Measurements from ENCODE around the gene MCFD2.

Gene MCFD2

GRCh38 chr2:46872902-46873603, 42.6 kb downstream of the MCFD2 start:
- no peak overlapping the region for H3K4me3 ChIP-seq (ENCODE audit: low read depth, low read length)
- no peak for TF ChIP-seq CTCF (IDR thresholded peaks at IDR 0.05; ENCODE audit: borderline replicate concordance, insufficient read depth, low read depth, low read length)

GRCh38 chr2:46871976-46872381, 43.6 kb downstream of the MCFD2 start:
- H3K4me3 ChIP-seq (ENCODE audit: low read depth, low read length) = no peak overlapping the region
- TF ChIP-seq CTCF (IDR thresholded peaks at IDR 0.05; ENCODE audit: borderline replicate concordance, insufficient read depth, low read depth, low read length) = no peak

- no peak overlapping the region for H3K4me3 ChIP-seq (ENCODE audit: low read depth, low read length)
- no peak for TF ChIP-seq CTCF (IDR thresholded peaks at IDR 0.05; ENCODE audit: borderline replicate concordance, insufficient read depth, low read depth, low read length)
Measured at GRCh38 chr2:46870051-46870839, 45.4 kb downstream of the MCFD2 start.

DNA sequence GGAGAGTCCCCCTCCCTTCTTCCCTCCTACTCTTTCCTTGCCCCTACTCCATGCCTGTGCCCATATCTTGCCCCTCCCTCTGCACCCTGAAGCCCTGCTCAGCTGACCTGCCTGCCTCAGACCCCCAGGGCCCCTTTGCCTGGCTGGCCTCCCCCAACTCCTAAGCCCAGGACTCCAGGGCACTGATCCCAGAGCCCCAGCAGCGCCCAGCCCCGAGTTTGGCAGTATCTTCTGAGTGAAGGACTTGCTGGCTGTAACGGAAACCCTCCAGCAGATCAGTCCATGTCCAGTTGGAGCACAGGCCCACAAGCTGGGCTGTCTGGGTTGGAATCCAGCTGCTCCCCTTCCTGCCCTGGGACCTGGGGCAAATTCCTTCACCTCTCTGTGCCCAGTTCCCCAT, 46.0 kb downstream of the MCFD2 start:
- H3K4me3 ChIP-seq (ENCODE audit: low read depth, low read length) = no peak overlapping the region
- TF ChIP-seq CTCF (IDR thresholded peaks at IDR 0.05; ENCODE audit: borderline replicate concordance, insufficient read depth, low read depth, low read length) = no peak

DNA sequence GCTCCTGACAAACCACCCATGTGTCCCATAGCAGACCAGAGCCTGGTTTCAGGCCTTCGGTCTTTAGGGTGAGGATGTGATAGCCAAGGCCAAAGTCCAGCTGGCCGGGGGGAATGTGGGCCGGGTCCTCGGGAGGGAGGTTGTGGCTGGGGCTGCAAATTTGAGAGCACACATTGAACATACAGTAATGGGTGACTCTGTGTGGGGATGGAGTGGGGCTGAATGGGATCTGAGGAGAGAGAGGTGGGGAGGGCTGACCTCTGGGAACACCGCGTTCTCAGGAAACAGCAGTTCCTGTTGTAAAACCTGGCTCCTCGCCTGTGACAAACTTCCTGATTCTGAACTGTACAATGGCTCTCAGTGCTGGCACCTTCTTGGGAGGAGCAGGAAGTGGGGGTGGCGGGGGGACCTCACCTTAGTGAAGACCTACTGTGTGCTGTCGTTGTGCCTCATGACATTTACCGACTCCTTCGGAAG, 48.8 kb downstream of the MCFD2 start:
- H3K4me3 ChIP-seq (ENCODE audit: low read depth, low read length) = no peak overlapping the region
- TF ChIP-seq CTCF (IDR thresholded peaks at IDR 0.05; ENCODE audit: borderline replicate concordance, insufficient read depth, low read depth, low read length) = no peak

DNA sequence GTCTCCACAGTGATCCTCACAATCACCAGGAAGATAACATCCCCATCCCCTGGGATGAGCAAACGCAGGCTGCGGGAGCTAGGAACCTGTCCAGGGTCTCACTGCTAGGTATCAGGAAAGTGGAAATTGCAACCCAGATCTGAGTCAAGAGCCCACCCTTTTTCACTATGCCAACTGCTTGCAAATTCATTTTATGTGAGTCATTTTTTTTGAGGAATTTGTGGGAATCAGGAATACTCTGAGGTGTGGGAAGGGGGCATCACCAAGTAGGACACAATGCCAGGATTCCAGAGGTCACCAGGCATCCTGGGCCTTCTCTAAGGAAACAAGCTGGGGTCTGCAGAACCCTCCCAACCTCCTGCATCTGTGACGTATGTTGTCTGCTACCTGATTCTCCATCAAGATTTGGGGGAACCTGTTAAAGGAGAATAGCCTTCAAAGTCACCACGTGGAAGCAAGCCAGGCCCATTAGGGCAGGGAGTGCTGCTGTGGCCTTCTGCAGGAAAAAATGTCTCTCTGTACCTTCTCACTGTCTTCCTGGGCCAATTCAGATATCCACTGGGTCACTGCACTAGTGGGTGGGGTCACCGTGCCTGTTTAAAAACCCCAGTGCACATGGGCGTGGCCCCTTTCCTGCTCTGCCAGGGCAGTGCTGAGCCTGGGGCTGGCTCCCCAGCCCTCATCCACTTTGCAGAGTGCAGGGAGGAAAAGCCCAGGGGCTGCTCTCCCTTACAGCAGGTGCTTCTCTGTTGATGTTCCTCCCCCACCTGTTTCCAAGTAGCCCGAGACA, 50.2 kb downstream of the MCFD2 start:
- no peak for TF ChIP-seq CTCF (IDR thresholded peaks at IDR 0.05; ENCODE audit: borderline replicate concordance, insufficient read depth, low read depth, low read length)
- no peak overlapping the region for H3K4me3 ChIP-seq (ENCODE audit: low read depth, low read length)

Measured in GM12875 (cell line).